Coronary artery (tissue), 2 donors: ENCODE measurements around the gene CAMK2D.
A peak's percentile ranks its signal among the peaks of the same experiment; 100 is the strongest.

Experiments
- DNase-seq: peaks from one replicate; pipeline ENCODE4 v3.0.0-alpha.2; 2017; ENCODE audit warnings: low spot score
- H3K27ac ChIP-seq, 2 donors: fragments of 200-600 bp; sonication (generic); one replicate each; pipeline ENCODE4 v1.5.1; 2016 to 2019
- H3K4me3 ChIP-seq: fragments of 200-600 bp; sonication (generic); 2 replicates; pipeline ENCODE4 v1.5.1; 2016; ENCODE audit warnings: mild to moderate bottlenecking, moderate library complexity
- CTCF ChIP-seq: fragments of 200-600 bp; sonication (generic); IDR thresholded peaks from one replicate; pipeline ENCODE4 v1.5.1; 2019; ENCODE audit warnings: antibody characterized with exemption

Gene CAMK2D

GRCh38 chr4:113662581-113662980, 99.0 kb downstream of the CAMK2D start:
- TF ChIP-seq CTCF: no peak
- H3K4me3 ChIP-seq: no peak overlapping the region
- H3K27ac ChIP-seq: no peak overlapping the region
- no peak for DNase-seq

GRCh38 chr4:113659127-113659526, 102.4 kb downstream of the CAMK2D start:
- no peak for TF ChIP-seq CTCF
- Histone ChIP-seq H3K27ac (peak overlapping the region in 1 of 2 donors; percentile 3), H3K4me3 (no peak overlapping the region)
- DNase-seq: no peak

- Histone ChIP-seq H3K27ac (peak overlapping the region; percentile 17 to 48), H3K4me3 (peak overlapping the region; percentile 44)
- TF ChIP-seq CTCF: no peak
- no peak for DNase-seq
These were observed 103.8 kb downstream of the CAMK2D start for GRCh38 chr4:113657586-113658233.

GRCh38 chr4:113653871-113654270, 107.7 kb downstream of the CAMK2D start:
- DNase-seq: no peak
- Histone ChIP-seq H3K27ac (no peak overlapping the region), H3K4me3 (no peak overlapping the region)
- no peak for TF ChIP-seq CTCF

- TF ChIP-seq CTCF: no peak
- no peak overlapping the region for H3K27ac ChIP-seq
- H3K4me3 ChIP-seq: no peak overlapping the region
- DNase-seq: no peak
These were observed 115.1 kb downstream of the CAMK2D start for GRCh38 chr4:113646442-113646822.

- Histone ChIP-seq H3K4me3 (no peak overlapping the region), H3K27ac (no peak overlapping the region)
- no peak for TF ChIP-seq CTCF
- no peak for DNase-seq
These were observed 115.6 kb downstream of the CAMK2D start for GRCh38 chr4:113645771-113646441.

- Histone ChIP-seq H3K27ac (no peak overlapping the region), H3K4me3 (no peak overlapping the region)
- no peak for DNase-seq
- TF ChIP-seq CTCF: no peak
These were observed 116.2 kb downstream of the CAMK2D start for GRCh38 chr4:113645288-113645687.
